Stimulated activated CD4-positive, alpha-beta T cell treated with anti-CD3 and anti-CD28 coated beads, Interleukin-1b, Interleukin-23, amount 100 ng/mL, for 1 hour (primary cell): ENCODE data around the gene ANKH.
"Not testable (repeated sequence)": the region's sequence is repeated elsewhere in the genome, so short reads cannot be mapped to it uniquely, and the experiment has no call there.

Experiments used
- DNase-seq, 2 donors: peaks; one replicate each; pipeline ENCODE4 v3.0.0-alpha.2; 2020; ENCODE audit warnings: low read depth in 2 of 2

ANKH gene

DNA sequence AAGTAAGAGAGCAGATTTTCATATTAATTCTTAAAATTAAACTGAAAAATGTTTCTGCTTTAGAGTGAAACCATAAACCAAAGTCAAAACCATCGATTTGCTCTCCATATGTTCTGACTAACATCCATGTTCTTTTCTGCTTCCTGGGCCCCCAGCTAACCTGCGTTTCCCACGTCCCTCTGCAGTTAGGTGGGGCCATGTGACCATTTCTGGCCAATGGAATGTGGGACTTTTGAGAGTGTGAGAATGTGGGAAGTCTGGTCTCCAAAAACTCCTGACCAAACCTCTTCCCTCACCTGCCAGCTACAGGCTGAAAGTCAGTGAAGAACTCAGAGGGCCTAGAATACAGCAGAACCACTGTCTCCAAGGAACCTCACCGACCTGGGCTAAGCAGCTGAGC lies 44.9 kb downstream of the ANKH start:
- DNase-seq: no peak

DNA sequence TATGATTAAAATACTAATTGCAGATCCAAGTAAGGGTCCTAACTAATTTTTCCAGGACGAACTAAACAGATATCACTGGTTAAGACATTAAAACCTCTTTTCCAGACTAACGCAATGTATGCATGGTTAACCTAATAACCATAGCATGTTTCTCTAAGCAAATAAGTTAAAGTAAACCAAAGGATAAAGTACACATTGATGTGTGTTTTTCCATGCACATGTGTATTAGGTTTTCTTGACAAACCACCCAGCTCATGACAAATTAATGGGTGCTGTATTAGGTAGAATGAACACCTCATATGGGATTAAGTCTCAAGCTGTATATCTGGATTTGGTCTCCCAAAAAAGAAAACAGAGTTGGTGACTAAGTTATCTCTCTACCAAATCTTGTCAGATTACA lies 45.6 kb downstream of the ANKH start:
- DNase-seq: no peak

DNA sequence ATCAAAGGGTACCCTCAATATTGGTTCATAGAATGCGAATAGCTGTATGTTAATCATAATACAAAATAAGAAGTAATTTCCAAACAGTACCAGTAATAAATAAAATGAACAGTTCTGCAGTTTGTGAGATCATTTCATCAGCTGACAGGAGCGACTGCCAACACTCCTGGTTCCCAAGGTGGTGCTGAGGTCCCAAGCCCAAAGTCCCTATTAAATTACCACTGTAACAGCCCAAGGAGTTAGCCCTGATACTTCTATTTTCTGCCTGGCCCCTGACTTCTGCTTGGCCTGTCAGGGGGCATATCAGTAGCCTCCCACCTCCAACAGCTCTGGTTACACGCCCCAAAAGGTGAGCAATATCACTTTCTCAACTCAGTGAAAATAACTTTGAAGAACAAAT lies 47.1 kb downstream of the ANKH start:
- DNase-seq: no peak

DNA sequence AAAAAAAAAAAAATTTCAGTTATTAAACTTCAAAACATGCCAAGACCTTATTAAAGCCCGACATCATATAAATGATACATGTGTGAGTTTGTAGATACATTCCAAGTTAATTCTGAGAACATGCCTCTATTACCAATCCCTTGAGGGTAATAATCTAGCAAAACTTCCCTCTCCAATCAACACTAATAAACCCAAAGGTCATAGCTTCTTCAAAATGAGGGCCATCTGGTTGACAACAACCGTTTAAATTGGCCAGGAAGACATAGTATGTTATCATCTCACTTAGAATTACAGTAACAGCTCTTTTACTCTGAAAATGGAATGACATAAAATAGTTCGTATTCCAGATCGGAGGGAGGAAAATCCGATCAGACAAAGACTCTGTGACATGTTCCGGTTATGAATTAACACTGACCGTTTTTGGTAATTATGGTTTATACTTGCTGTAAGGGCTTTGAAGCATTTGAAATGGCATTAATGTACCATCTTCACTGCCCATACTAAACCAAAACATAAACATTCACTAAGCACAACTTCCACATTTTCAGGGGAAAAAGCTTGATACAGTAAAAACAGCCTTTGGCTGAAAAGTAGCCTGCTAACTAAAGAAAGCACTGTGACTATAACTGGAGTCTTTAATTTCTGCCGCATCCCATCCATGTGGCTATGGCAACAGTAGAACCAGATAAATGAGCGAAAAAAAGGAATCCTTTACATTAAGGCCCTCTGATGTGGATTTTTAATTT lies 50.3 kb downstream of the ANKH start:
- DNase-seq: no peak

DNA sequence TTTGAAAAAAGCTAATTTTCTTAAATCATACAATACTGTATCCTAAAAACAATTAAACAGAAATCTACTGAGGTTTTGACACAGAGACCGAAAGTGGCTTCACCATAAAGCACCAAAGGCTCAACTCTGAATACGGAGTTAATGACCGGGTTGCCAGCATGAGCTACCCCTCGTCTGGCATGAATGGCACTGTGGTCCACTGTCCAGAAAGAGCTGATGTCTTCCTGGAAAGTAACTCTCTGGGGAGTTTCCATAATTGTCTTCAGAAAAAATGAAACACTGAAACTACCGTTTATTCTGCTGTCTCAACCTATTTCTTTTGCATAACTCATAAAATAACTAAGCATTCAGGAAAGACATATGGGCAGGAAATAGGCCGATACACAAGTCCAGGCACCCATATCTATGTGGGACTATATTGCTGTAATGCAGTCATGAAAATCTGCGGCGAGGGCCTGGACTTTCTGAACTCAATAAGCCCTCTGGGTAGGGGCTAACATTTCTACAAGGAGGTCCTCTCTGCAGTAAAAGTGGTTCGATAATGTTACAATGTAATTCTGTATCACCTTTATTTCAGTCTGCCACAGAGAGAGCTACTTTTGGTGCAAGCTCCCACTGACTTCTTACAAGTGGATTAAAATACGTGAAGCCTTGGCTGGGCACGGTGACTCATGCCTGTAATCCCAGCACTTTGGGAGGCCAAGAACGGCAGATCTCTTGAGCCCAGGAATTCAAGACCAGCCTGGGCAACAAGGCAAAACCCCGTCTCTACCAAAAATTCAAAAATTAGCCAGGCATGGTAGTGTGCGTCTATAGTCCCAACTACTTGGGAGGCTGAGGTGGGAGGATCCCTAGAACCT lies 52.4 kb downstream of the ANKH start:
- DNase-seq: no peak

DNA sequence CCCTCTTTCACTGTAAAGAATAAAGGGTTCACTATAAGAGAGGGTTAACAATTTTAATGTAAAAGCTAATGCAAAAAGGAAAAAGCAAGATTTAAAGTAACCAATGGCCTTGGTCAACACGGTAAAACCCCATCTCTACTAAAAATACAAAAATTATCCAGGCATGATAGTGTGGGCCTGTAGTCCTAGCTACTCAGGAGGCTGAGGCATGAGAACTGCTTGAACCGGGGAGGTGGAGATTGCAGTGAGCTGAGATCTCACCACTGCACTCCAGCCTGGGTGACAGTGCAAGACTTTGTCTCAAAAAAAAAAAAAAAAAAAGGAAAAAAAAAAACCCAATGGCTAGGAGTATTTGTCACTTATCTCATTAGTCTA lies 53.8 kb downstream of the ANKH start:
- not testable (repeated sequence) for DNase-seq

DNA sequence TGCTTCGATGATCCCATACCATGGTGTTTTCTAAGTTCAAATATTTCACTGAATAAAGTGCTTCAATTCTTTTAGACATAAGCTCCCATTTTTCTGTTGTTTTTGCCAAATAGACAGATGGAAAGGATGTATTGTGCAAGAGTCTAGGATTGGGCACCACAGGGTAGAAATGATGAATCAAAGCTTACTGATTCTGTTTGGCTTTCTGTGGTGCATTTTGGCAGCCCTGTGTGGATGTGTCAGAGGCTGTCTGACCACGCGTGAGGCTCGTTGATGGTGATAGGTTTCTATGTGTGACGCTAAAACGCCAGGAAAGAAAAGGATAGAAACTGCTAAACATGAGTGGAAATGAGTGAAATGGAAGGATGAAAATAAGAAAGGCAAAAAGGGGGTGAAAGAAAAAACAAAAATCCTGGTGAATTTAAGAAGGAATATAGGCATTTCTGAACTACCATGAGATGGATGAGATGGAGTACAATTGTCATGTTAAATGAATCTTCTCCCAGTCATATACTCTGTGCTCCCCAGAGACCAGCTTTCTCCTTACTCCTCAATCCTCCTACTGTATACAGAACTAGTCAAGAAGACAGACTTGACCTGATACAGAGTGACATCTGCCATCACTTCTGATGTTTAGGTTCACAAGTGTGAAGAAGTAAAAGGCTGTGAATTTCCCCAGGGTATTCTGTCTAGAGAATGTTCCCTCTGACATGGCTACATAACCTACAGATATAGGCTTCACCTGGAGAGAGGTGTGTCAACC lies 54.4 kb downstream of the ANKH start:
- DNase-seq: no peak

DNA sequence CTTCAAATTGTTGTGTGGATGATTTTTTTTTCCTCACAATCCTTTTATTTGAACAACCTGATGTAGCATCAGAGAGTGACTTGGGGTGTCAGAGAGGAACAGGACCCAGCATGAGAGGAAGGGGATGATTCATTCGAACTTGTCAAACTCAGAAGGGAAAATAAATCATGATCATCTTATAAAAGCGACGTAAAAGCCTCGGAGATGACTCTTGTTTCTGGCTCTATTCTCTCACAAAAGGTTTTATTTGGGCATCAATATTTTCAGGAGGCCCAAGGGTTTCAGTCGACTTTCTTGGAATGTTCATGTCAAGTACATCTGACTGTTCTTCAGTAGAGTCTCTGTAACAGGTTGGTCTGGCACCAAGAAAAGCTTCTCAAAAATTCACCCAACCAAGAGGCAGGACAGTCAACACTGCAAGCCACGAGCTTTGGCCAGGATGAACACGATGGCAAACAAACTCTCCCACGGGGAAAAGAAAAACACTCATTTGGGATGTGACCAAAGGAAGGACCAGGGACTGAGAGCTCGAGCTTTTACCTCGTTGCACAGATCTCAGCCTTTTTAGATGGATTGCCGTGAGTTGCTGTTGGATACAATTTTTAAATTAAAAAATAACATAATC lies 55.1 kb downstream of the ANKH start:
- no peak for DNase-seq

DNA sequence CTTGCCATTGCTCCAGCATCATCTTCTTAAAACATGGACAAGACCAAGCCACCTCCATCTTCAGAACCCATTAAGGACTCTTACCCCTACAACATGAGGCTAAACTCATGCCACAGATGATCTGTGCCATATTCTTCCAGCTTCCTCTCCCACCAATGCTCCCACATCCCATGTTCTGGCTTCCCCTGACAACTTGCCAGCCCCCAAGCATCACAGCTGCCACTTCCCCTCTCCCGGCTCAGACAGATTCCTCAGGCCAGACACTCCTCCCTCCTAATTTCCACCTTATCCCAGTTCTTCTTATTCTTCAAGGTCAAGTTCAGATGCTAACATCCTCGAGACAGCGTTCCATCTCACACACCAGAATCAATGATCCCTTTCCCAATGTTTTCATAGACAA lies 57.8 kb downstream of the ANKH start:
- no peak for DNase-seq

DNA sequence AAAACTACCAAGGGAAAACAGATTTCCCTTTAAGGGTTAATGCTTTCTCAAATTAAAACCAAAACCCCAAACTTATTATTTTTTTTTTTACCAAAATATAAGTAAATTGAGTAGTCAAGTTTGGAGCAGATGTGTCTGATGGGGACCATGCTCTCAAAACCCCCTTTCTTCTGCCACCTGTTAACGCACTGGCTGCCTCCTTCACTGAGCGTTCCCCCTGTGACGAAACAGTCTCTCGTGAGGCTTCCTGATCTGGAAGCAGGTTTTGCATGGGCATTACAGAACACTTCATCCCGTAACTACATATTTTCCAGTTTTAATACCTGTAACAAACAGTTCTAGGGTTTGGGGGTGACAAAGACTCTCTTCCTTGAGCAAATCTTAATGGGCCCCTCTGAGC lies 59.4 kb downstream of the ANKH start:
- no peak for DNase-seq

DNA sequence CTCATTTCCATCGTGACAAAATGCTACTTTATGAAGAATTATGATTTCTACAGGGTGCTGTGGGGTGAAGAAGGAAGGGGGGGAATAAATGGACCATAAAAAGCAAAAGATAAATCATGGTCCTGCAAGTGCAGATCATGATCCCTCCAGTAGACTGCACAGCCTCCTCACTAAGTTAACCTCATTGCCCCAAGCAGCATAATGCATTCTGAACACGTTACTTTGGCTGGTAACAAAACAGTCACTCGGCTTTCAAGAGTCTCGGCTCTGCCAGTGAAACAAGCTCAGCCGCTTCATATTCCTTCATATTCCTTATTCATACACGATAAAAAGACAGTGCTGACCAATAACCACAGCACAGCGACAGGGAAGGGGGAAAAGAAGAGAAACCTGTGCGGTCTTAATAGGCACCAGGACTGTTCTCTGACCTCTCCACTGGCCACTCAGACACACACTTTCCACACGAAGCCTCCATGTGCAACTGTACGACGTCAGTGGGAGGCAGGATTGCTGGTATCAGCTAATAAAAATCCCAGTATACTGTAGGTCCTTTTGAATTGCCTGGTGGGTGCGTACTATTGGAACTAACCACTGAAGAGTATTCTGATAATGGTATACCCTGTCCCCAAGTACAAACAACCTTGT lies 60.5 kb downstream of the ANKH start:
- DNase-seq: no peak

DNA sequence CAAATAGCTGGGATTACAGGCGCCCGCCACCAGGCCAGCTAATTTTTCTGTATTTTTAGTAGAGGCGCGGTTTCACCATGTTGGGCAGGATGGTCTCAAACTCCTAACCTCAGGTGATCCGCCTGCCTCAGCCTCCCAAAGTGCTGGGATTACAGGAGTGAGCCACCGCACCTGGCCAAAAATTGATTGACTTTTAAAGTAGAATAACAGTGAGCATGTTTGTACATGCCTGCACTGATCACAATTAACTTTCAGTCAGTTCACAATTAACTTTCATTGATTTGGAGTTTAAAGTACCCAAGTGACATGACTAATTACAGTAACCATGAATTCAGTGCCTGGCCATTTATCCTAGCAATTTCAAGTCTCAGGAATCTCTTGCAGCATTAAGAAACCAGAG lies 61.3 kb downstream of the ANKH start:
- DNase-seq: no peak

DNA sequence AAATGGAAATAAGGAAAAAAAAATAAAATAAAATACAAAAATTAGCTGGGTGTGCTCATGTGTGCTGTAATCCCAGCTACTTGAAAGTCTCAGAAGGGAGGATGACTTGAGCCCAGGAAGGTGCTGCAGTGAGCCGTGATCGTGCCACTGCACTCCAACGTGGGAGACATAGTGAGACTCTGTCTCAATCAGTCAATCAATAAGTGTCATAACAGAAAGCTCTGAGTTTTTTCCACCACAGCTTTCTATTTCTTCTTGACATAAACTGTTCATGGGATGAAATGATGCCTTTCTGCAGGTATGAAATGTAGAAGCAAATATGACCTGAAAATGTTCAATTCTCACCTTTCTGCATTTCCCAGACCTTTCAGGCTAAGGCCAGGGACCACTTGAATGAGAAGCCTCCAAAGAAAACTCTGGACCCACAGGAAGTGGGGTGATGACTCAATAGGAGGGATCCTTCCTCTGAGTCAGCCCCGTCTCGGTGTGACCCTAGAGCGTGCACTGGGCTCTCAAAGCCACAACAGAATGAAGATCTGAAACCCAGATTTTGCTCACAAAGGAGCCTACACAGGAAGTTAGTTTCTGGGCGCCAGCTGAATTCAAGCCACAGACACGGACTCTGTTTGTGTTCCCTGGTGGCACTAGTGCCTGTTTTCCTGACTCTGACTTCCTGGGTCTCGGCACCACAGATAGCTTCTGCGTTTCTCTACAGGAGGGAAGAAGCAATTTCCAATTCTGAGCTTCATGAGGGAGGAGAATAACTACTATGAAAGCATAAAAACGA lies 62.0 kb downstream of the ANKH start:
- peak; percentile 29 to 34 for DNase-seq

DNA sequence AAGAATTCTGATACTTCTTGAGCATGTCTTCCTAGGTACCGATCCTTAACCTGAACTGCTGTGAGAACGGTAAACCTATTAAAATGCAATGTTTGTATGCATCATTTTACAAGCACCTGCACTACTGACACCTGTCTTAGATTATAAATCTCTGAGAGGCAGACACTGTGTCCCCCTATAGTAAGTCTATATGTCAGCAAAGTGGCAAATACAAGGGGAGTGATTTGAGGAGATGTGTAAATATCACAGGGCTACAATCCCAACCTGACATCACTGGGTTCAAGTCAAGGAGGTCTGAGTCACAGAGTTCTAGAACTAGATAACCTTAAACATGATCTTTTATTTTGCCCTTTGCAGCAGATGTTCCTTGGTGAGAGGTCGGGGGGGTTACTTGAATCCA lies 64.1 kb downstream of the ANKH start:
- DNase-seq: no peak

DNA sequence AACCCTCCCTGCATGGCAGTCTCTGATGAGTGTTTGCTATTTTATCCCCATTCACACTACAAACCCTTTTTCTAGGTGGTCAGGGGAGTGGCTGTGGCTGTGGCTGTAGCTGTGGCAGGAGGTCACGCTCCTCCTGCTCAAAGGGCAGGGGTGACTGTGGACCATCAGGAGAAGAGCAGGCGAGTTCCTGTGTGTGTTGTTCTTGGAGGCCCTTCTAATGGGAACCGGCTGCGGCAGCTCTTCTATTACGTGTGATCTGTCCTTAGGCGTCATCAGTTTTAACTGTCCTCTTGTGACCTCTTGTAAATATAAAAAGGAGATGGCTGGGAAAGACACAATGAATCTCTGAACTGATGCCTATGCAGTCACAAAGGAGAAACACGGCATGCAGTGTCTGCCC lies 65.1 kb downstream of the ANKH start:
- no peak for DNase-seq

DNA sequence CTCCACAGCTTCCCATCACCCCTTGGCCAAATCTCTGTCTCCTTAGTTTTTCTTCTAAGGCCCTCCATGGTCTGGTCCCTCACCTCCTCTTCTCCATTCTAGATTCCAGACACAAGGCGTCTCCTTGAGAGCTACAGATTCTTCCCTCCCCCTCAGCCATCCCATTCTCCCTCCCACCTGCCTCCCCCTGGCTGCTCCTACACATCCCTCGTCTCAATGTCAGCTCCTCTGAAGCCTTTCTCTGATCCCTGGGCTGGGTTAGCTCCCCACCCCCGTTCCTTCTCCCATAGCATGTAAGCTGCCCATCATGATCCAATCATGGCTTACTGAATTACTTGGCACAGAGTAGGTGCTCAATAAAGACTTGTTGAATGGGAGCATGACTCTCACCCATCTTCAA lies 69.0 kb downstream of the ANKH start:
- no peak for DNase-seq

DNA sequence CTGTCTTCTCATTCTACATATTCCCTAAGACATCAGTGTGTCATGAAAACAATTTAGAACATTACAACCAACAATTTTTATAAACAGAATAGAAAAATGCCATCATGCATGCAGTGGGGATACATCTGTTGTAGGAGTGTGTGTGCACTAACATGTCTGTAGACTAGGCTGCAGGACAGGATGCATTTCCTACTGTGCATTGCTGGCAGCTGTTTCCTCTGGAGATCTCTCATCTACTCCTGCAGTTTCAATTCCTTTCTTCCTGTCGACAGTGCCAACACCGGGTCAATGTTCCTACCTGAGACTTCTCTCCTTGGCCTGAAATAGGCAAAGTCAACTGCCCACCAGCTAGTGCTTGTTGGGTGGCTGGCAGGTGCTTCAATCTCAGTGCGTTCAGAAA lies 69.8 kb downstream of the ANKH start:
- no peak for DNase-seq

DNA sequence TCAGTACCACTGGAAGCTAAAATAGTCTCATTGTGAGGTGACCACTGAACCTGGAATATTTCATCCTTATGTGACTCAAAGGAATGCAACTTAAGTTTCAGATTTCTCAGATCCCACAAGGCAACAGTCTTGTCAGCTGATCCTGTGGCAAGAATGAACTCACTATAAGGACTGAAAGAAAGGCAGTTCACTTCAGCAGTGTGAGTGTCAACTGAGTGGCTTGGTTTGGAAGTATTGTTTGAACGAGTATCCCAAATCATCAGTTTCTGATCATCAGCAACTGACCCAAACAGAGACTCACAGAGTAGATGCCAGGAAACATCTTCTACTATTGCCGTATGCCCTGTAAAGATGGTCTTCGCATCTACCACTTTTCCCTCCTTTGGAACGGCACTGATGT lies 74.2 kb downstream of the ANKH start:
- DNase-seq: not testable (repeated sequence)

DNA sequence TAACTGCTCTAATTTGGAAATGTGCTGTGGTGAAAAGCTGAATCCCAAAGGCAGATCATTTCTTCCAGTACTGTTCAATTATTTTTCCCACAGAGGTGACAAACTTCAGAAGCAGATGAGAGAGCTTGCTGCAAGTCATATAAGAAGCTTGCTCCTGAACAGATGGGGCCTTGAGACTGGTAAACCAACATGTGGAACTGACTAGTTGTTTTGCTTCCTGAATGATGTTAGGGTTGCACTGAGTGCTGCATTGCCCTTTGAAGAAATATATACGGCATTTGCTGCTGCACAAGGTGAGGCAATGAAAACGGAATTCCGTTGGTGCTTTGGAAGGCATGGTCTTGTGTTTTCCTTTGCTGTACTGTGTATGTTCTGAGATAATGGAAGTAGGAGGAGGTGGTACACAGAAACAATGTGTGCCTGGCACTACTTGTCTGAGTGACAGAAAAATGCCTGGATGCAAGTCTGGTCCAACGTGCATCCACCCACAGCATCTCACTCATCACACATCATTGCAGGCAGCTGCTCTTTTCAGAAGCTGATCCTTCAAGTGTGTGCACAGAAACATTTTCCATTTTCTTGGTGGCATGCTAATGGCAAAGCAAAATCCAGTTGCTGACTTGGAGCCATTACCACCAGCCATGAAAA lies 76.9 kb downstream of the ANKH start:
- no peak for DNase-seq

DNA sequence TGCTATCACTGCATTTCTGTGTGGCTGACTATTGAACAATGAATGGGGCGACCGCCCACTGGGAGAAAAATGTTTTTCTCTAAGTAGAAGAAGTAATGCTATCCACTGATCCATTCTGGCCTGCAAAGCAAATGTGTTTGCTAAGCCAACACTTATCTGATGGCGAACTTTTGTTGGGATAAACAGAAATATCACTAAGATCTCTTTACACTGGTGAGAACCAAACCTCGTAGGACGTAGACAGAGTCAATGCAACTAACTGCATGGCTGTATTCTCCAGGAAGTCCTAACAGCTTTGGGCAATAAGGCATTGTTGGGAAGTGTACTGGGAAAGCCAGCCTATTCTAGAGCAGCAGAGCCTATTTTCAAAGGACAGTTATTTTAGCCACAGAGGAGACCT lies 77.7 kb downstream of the ANKH start:
- no peak for DNase-seq
